ENCODE measurements around the gene KDM7A. TPM values are rescaled to one million over a fixed set of nuclear protein-coding genes. Genes with fewer than 3 reads are reported as not detected.

KDM7A gene
- total RNA-seq, 4 donors from 2014 or later: 59.0 to 108 (median 66.9) TPM

DNA sequence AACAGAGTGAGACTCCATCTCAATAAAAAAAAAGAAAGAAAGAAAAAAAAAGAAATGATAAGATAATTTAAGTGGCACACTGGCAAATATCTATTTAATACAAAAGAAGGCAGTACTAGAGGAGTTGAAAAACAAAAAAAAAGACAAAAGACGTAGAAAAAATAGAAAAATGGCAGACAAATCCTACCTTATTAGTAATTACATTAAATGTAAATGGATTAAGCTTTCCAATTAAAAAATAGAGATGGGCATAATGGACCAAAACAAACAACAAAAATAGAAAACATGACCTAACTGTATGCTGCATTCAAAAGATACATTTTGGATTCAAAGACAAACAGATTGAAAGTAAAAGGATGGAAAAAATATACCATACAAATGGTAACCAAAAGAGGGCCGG is 108.8 kb downstream of the KDM7A start:
- Histone ChIP-seq H3K27me3 (no peaks in the 10 kb centered on the region), H3K4me3 (no peak overlapping the region), H3K4me1 (no peaks in the 10 kb centered on the region), H3K9me3 (no peaks in the 10 kb centered on the region), H3K36me3 (no peaks in the 10 kb centered on the region), H3K27ac (no peak overlapping the region)
- no peak for TF ChIP-seq POLR2A (IDR thresholded peaks at IDR 0.05)
- TF ChIP-seq, protein P1, sequence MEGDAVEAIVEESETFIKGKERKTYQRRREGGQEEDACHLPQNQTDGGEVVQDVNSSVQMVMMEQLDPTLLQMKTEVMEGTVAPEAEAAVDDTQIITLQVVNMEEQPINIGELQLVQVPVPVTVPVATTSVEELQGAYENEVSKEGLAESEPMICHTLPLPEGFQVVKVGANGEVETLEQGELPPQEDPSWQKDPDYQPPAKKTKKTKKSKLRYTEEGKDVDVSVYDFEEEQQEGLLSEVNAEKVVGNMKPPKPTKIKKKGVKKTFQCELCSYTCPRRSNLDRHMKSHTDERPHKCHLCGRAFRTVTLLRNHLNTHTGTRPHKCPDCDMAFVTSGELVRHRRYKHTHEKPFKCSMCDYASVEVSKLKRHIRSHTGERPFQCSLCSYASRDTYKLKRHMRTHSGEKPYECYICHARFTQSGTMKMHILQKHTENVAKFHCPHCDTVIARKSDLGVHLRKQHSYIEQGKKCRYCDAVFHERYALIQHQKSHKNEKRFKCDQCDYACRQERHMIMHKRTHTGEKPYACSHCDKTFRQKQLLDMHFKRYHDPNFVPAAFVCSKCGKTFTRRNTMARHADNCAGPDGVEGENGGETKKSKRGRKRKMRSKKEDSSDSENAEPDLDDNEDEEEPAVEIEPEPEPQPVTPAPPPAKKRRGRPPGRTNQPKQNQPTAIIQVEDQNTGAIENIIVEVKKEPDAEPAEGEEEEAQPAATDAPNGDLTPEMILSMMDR (IDR thresholded peaks at IDR 0.05 in 4 of 5, conservative IDR thresholded peaks at IDR 0.05 in 1 of 5): no peak
- in situ Hi-C loops (cut with MboI; ENCODE audit: low sequenced_read_pairs in 4 of 4) (no loop called here), intact Hi-C loops (cut with DNase I; ENCODE audit: low total_unique reads) (loop anchor here (10.0 kb wide), 1 partner anchor 257 kb away; no protein-coding TSS in a partner anchor)
- ATAC-seq (no peak), DNase-seq (no peak)

DNA sequence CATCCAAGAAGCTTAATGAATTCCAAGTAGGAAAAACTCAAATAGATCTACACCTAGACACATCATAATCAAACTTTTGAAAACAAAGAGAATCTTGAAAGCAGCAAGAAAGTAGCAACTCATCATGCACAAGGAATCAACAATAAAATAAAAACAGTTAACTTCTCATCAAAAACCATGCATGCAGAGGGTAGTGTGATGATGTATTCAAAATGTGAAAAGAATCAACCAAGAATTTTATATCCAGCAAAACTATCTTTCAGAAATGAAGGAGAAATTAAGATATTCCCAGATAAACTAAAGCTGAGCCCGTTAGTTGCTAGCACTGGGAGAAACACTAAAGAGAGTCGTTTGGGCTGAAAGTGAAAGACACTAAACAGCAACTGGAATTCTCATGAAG is 109.7 kb downstream of the KDM7A start:
- no peaks in the 10 kb centered on the region for H3K27me3 ChIP-seq
- no peak for ATAC-seq
- H3K4me1 ChIP-seq: peaks cover 0 to 3% of the 10 kb centered on the region in 2 donors
- in situ Hi-C loops (cut with MboI; ENCODE audit: low sequenced_read_pairs in 4 of 4) (no loop called here), intact Hi-C loops (cut with DNase I; ENCODE audit: low total_unique reads) (loop anchor here (10.0 kb wide), 1 partner anchor 258 kb away; no protein-coding TSS in a partner anchor)
- DNase-seq: no peak
- no peak for TF ChIP-seq POLR2A (IDR thresholded peaks at IDR 0.05)
- TF ChIP-seq, protein P1 (IDR thresholded peaks at IDR 0.05 in 4 of 5, conservative IDR thresholded peaks at IDR 0.05 in 1 of 5): no peak
- H3K4me3 ChIP-seq: no peak overlapping the region
- no peaks in the 10 kb centered on the region for H3K36me3 ChIP-seq
- no peaks in the 10 kb centered on the region for H3K9me3 ChIP-seq
- H3K27ac ChIP-seq: no peak overlapping the region

GRCh38 chr7:140062528-140063299 is 114.1 kb downstream of the KDM7A start, which contains the start of gene PARP12:
TSS of gene PARP12 (minus strand) at chr7:140062951. CDS start at chr7:140062847, 104 bp downstream.
- H3K9me3 ChIP-seq: no peaks in the 10 kb centered on the region
- peak; percentile 73 to 84 for ATAC-seq
- H3K36me3 ChIP-seq: no peaks in the 10 kb centered on the region
- intact Hi-C loops (cut with DNase I; ENCODE audit: low total_unique reads): loop anchor here (5.0 to 10.0 kb wide), 3 partner anchors 90 to 262 kb away; partner anchors contain the start of gene KDM7A
- TF ChIP-seq, protein P1 (IDR thresholded peaks at IDR 0.05 in 4 of 5, conservative IDR thresholded peaks at IDR 0.05 in 1 of 5): no peak
- peak; percentile 15 to 43 for TF ChIP-seq POLR2A (IDR thresholded peaks at IDR 0.05)
- H3K27ac ChIP-seq: peak within 1 kb of the TSS; percentile 71 to 80 (median 78)
- in situ Hi-C loops (cut with MboI; ENCODE audit: low sequenced_read_pairs in 4 of 4): no loop called here
- H3K4me1 ChIP-seq: peaks cover 0 to 6% of the 10 kb centered on the region in 2 donors
- peak within 1 kb of the TSS; percentile 62 to 84 (median 72) for H3K4me3 ChIP-seq
- H3K27me3 ChIP-seq: no peaks in the 10 kb centered on the region
- peak; percentile 69 to 80 for DNase-seq

GRCh38 chr7:140062118-140062527 is 114.7 kb downstream of the KDM7A start:
- Histone ChIP-seq H3K4me1 (peaks cover 0 to 6% of the 10 kb centered on the region in 2 donors), H3K36me3 (no peaks in the 10 kb centered on the region), H3K4me3 (peak overlapping the region; percentile 62 to 84 (median 72)), H3K27ac (peak overlapping the region; percentile 71 to 80 (median 78)), H3K9me3 (no peaks in the 10 kb centered on the region), H3K27me3 (no peaks in the 10 kb centered on the region)
- DNase-seq (no peak), ATAC-seq (no peak)
- TF ChIP-seq, protein P1 (IDR thresholded peaks at IDR 0.05 in 4 of 5, conservative IDR thresholded peaks at IDR 0.05 in 1 of 5): no peak
- no peak for TF ChIP-seq POLR2A (IDR thresholded peaks at IDR 0.05)
- intact Hi-C loops (cut with DNase I; ENCODE audit: low total_unique reads) (loop anchor here (5.0 to 10.0 kb wide), 3 partner anchors 90 to 263 kb away; partner anchors contain the start of gene KDM7A), in situ Hi-C loops (cut with MboI; ENCODE audit: low sequenced_read_pairs in 4 of 4) (no loop called here)

Measured in gastrocnemius medialis (tissue), 4 donors.